Dermis microvascular lymphatic vessel endothelial cell (primary cell): ENCODE data around the gene ALX1. TPM values are rescaled to one million over a fixed set of nuclear protein-coding genes. Genes with fewer than 3 reads are reported as not detected.
"Not testable (repeated sequence)": the region's sequence is repeated elsewhere in the genome, so short reads cannot be mapped to it uniquely, and the experiment has no call there.

ENCODE experiments used
- DNase-seq, 2 donors: peaks; one replicate each; pipeline versions ENCODE4 v3.0.0 to v3.0.0-alpha.2; 2010; ENCODE audit warnings: low read depth in 2 of 2
- total RNA-seq: library from RNA; depleted of rRNA; stranded (reverse); fragments of >200 nt; gene quantifications from 2 replicates; pipeline ENCODE4 v1.2.1, GENCODE V29; 2014

Gene ALX1
- total RNA-seq, 1 donor from 2014 or later, result not detected

GRCh38 chr12:85299053-85299452 is 19.0 kb downstream of the ALX1 start:
- DNase-seq, result no peak

DNA sequence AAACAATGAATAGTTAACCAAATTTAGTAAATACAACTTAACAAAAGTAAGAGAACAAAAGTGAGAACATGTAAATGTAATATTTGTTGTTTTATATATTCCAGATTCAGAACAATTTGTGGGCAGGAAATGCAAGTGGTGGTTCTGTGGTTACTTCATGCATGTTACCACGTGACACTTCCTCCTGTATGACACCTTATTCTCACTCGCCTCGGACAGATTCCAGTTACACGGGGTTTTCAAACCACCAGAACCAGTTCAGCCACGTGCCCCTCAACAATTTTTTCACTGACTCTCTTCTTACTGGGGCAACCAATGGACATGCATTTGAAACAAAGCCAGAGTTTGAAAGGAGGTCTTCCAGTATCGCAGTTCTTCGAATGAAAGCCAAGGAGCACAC is 21.0 kb downstream of the ALX1 start:
- DNase-seq, result no peak

DNA sequence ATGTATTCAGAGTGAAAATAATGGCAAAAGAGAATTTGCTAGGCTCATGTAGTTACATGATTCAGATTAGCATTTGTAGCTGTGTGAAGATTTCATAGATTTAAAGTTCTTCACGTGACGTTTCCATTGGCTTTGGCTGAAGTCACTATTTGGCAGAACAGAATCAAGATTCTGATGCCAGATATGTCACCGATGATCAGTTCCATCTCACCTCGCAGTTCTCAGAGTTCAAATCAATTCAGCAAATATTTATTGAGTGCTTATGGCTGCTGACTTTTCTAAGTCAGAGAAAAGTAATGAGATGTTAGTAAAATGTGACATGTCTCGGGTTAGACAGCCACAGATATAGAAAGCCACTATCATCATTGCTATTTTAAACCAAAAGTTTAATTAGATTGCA is 28.4 kb downstream of the ALX1 start:
- no peak for DNase-seq

- DNase-seq, result no peak
These were observed 29.1 kb downstream of the ALX1 start for GRCh38 chr12:85309125-85309566.

- DNase-seq, result no peak
These were observed 30.0 kb downstream of the ALX1 start for GRCh38 chr12:85310025-85310424.

- peak; percentile 1 to 27 for DNase-seq
These were observed 30.5 kb downstream of the ALX1 start for GRCh38 chr12:85310456-85311076.

DNA sequence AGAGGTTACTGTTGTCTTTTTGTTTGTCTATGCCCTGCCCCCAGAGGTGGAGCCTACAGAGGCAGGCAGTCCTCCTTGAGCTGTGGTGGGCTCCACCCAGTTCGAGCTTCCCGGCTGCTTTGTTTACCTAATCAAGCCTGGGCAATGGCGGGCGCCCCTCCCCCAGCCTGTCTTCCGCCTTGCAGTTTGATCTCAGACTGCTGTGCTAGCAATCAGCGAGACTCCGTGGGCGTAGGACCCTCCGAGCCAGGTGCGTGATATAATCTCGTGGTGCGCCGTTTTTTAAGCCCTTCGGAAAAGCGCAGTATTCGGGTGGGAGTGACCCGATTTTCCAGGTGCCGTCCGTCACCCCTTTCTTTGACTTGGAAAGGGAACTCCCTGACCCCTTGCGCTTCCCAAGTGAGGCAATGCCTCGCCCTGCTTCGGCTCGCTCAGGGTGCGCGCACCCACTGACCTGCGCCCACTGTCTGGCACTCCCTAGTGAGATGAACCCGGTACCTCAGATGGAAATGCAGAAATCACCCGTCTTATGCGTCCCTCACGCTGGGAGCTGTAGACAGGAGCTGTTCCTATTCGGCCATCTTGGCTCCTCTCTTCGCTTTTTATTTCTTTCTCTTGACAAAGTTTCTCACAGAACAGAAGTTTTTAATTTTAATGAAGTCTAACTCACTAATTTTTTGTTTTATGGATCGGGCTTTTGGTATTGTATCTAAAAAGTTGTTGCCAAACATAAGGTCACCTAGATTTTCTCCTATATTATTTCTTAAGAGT is 38.0 kb downstream of the ALX1 start:
- not testable (repeated sequence) for DNase-seq

DNA sequence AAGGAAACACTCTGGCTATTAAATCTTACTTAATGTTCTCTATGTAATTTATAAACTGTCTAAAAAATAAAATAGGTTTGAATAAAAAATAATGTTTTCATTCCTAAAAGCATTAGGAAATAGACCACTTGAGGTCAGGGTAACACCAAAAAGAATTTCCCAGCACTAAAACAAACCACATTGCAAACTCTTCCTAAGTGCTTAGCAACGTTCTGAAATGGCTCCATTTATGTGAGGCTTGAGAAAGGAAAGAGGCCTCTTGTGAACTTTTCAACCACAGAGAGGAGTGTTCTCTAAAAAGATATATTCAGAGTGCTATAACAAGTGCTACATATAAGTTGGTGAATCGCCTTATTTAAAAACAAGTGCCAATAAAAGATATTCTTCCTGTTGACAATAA is 42.7 kb downstream of the ALX1 start:
- no peak for DNase-seq

- no peak for DNase-seq
These were observed 45.4 kb downstream of the ALX1 start for GRCh38 chr12:85325442-85325841.

DNA sequence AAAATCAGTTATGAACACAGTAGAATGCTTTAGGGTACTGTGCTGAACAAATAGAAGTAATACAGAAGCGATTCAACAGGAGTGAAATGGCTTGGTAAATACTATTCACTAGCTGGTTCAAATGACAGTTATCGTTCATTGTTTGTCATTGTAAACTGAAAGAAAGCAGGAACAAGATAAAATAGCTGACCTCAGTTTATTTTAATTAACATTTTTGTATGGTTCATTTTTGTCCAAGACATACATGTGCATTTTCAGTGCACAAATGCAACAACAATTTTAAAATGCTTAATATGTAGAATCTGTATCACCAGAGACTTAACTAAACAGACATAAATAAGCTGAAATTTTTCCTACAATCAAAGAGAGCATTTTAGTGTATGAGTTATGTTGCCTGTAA is 49.9 kb downstream of the ALX1 start:
- DNase-seq, result no peak

GRCh38 chr12:85348779-85349178 is 68.8 kb downstream of the ALX1 start:
- DNase-seq, result no peak

DNA sequence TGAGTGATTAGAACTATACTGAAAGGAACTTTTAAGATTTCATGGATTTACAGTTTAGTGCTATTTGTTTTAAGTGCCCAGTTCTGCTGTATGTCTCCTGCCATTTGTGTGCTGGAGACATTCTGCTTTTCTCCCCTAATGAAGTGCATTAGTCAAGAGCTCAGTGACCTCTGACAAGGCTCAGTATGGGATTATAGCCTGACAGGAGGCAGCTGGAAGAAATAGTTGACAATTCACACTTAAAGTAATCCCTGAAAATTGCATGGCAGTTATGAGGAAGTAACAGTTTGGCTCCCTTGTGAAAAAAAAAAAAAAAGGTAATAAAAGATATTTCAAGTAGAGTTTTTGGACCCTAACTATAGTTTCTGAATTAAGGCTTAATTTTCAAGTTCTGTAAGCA is 70.3 kb downstream of the ALX1 start:
- no peak for DNase-seq

Other genes with a start within 250 kb of the ALX1 start
- gene TSPAN19, start 243.9 kb upstream of the ALX1 start, total RNA-seq, result 0.13 TPM in 2 replicates
- 0.13 and 0.38 TPM in 2 replicates for gene LRRIQ1, start 243.9 kb upstream of the ALX1 start, total RNA-seq